H1 (cell line): ENCODE measurements around the gene LHPP. TPM values are rescaled to one million over a fixed set of nuclear protein-coding genes. Genes with fewer than 3 reads are reported as not detected.

ENCODE experiments used
- CEBPB ChIP-seq: IDR thresholded peaks from 2 replicates; pipeline ENCODE4 v1.6.1; 2012; ENCODE audit warnings: low read depth, low read length
- CTCF ChIP-seq, 3 experiments: IDR thresholded peaks; 1 replicate in 2 of 3; 2 replicates in 1 of 3; pipeline versions ENCODE4 v1.5.1 to v1.6.1; 2011; ENCODE audit warnings: low read length in 3 of 3, mild to moderate bottlenecking in 3 of 3, inconsistent platforms in 2 of 3, low read depth in 1 of 3, moderate library complexity in 1 of 3; ENCODE audit not compliant: insufficient read depth in 1 of 3; ENCODE audit errors: control extremely low read depth in 1 of 3
- KDM1A ChIP-seq: fragments of 200-600, 300-600 bp; sonication (generic); IDR thresholded peaks from 2 replicates; pipeline ENCODE4 v1.7.1; 2016; ENCODE audit warnings: mild to moderate bottlenecking, low read length, borderline replicate concordance
- RAD21 ChIP-seq, 2 experiments: IDR thresholded peaks in 1 of 2; conservative IDR thresholded peaks in 1 of 2; 2 replicates each; pipeline ENCODE4 v1.6.1; 2011; ENCODE audit warnings: low read depth in 2 of 2, low read length in 2 of 2, improper control_type of control experiment in 1 of 2, inconsistent platforms in 1 of 2, mild to moderate bottlenecking in 1 of 2, moderate library complexity in 1 of 2
- polyA plus RNA-seq, 7 experiments: library from polyadenylated mRNA; depleted of rRNA in 3 of 7; stranded (reverse) in 5 of 7; unstranded in 2 of 7; fragments of >200 nt in 5 of 7; fragments of 200-250 nt in 2 of 7; gene quantifications; 1 replicate in 5 of 7; 2 replicates in 1 of 7; 4 replicates in 1 of 7; pipeline versions ENCODE4 v1.2.1 to v1.2.3, GENCODE V29; 2011 to 2013; ENCODE audit warnings: missing spikeins in 2 of 7, mixed read lengths in 2 of 7
- total RNA-seq: library from RNA; stranded (reverse); fragmentation: NEBNext Ultra II Directional; extraction: Animal tissue kit (Norgen Biotek cat#: 25700); gene quantifications from 2 replicates; pipeline ENCODE4 v1.2.1, GENCODE V29; 2021
- TF ChIP-seq, protein P1 (sequence below): fragments of 300-600 bp; sonication (generic); IDR thresholded peaks from 2 replicates; pipeline ENCODE4 v1.7.1; 2012; ENCODE audit warnings: low read length, moderate library complexity, mild to moderate bottlenecking, inconsistent platforms; ENCODE audit not compliant: insufficient replicate concordance
- TF ChIP-seq, protein P2 (sequence below): IDR thresholded peaks from 2 replicates; pipeline ENCODE4 v1.6.1; 2012; ENCODE audit warnings: low read length, inconsistent platforms

LHPP gene
- total and polyA plus RNA-seq, 2 of the 8 experiments (the other 6 are each of a cell fraction or from before 2014, with no cell fraction given): 26.0 to 45.0 TPM

GRCh38 chr10:124534231-124534798 is 72.7 kb downstream of the LHPP start (continued):
- TF ChIP-seq, protein P1, sequence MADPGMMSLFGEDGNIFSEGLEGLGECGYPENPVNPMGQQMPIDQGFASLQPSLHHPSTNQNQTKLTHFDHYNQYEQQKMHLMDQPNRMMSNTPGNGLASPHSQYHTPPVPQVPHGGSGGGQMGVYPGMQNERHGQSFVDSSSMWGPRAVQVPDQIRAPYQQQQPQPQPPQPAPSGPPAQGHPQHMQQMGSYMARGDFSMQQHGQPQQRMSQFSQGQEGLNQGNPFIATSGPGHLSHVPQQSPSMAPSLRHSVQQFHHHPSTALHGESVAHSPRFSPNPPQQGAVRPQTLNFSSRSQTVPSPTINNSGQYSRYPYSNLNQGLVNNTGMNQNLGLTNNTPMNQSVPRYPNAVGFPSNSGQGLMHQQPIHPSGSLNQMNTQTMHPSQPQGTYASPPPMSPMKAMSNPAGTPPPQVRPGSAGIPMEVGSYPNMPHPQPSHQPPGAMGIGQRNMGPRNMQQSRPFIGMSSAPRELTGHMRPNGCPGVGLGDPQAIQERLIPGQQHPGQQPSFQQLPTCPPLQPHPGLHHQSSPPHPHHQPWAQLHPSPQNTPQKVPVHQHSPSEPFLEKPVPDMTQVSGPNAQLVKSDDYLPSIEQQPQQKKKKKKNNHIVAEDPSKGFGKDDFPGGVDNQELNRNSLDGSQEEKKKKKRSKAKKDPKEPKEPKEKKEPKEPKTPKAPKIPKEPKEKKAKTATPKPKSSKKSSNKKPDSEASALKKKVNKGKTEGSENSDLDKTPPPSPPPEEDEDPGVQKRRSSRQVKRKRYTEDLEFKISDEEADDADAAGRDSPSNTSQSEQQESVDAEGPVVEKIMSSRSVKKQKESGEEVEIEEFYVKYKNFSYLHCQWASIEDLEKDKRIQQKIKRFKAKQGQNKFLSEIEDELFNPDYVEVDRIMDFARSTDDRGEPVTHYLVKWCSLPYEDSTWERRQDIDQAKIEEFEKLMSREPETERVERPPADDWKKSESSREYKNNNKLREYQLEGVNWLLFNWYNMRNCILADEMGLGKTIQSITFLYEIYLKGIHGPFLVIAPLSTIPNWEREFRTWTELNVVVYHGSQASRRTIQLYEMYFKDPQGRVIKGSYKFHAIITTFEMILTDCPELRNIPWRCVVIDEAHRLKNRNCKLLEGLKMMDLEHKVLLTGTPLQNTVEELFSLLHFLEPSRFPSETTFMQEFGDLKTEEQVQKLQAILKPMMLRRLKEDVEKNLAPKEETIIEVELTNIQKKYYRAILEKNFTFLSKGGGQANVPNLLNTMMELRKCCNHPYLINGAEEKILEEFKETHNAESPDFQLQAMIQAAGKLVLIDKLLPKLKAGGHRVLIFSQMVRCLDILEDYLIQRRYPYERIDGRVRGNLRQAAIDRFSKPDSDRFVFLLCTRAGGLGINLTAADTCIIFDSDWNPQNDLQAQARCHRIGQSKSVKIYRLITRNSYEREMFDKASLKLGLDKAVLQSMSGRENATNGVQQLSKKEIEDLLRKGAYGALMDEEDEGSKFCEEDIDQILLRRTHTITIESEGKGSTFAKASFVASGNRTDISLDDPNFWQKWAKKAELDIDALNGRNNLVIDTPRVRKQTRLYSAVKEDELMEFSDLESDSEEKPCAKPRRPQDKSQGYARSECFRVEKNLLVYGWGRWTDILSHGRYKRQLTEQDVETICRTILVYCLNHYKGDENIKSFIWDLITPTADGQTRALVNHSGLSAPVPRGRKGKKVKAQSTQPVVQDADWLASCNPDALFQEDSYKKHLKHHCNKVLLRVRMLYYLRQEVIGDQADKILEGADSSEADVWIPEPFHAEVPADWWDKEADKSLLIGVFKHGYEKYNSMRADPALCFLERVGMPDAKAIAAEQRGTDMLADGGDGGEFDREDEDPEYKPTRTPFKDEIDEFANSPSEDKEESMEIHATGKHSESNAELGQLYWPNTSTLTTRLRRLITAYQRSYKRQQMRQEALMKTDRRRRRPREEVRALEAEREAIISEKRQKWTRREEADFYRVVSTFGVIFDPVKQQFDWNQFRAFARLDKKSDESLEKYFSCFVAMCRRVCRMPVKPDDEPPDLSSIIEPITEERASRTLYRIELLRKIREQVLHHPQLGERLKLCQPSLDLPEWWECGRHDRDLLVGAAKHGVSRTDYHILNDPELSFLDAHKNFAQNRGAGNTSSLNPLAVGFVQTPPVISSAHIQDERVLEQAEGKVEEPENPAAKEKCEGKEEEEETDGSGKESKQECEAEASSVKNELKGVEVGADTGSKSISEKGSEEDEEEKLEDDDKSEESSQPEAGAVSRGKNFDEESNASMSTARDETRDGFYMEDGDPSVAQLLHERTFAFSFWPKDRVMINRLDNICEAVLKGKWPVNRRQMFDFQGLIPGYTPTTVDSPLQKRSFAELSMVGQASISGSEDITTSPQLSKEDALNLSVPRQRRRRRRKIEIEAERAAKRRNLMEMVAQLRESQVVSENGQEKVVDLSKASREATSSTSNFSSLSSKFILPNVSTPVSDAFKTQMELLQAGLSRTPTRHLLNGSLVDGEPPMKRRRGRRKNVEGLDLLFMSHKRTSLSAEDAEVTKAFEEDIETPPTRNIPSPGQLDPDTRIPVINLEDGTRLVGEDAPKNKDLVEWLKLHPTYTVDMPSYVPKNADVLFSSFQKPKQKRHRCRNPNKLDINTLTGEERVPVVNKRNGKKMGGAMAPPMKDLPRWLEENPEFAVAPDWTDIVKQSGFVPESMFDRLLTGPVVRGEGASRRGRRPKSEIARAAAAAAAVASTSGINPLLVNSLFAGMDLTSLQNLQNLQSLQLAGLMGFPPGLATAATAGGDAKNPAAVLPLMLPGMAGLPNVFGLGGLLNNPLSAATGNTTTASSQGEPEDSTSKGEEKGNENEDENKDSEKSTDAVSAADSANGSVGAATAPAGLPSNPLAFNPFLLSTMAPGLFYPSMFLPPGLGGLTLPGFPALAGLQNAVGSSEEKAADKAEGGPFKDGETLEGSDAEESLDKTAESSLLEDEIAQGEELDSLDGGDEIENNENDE: no peak
- TF ChIP-seq CEBPB: no peak
- TF ChIP-seq CTCF (IDR thresholded peaks at IDR 0.05; ENCODE audit: control extremely low read depth in 1 of 3, insufficient read depth in 1 of 3, low read depth in 1 of 3, low read length in 3 of 3): peak; percentile 42 to 56 (median 51); a peak in 3 of 4 replicates
- TF ChIP-seq, protein P2, sequence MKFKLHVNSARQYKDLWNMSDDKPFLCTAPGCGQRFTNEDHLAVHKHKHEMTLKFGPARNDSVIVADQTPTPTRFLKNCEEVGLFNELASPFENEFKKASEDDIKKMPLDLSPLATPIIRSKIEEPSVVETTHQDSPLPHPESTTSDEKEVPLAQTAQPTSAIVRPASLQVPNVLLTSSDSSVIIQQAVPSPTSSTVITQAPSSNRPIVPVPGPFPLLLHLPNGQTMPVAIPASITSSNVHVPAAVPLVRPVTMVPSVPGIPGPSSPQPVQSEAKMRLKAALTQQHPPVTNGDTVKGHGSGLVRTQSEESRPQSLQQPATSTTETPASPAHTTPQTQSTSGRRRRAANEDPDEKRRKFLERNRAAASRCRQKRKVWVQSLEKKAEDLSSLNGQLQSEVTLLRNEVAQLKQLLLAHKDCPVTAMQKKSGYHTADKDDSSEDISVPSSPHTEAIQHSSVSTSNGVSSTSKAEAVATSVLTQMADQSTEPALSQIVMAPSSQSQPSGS: no peak
- no peak for TF ChIP-seq KDM1A
- TF ChIP-seq RAD21 (IDR thresholded peaks at IDR 0.05 in 1 of 2, conservative IDR thresholded peaks at IDR 0.05 in 1 of 2; ENCODE audit: low read depth in 2 of 2, low read length in 2 of 2): peak; percentile 58 to 69
